GM12878 (cell line): ENCODE measurements around the gene ZBTB6. TPM values are rescaled to one million over a fixed set of nuclear protein-coding genes. Genes with fewer than 3 reads are reported as not detected.
A peak's percentile ranks its signal among the peaks of the same experiment; 100 is the strongest.

Source experiments
- ATAC-seq: fragments of 200-7000 bp; cut with Tn5 transposase; 3 replicates; pipeline ENCODE4 v1.9.1; 2020; ENCODE audit warnings: mild to moderate bottlenecking, moderate library complexity
- BruUV-seq: library from RNA; stranded (reverse); fragments of 400-500 nt; replicated peaks from 2 replicates; lab custom pipeline; 2021; lab: Mats Ljungman, UMichigan
- CTCF ChIA-PET: fragments of 300-600 bp; sonication (Branson Sonifier 250); formaldehyde crosslinking; extraction: SDS; loops from one replicate; lab custom pipeline; 2021; ENCODE audit warnings: inconsistent platforms; lab: Yijun Ruan, JAX
- POLR2A ChIA-PET: fragments of 350-600 bp; formaldehyde crosslinking; extraction: SDS; loops from one replicate; lab custom pipeline; 2021; ENCODE audit warnings: inconsistent platforms; lab: Charles Lee
- RAD21 ChIA-PET: fragments of 300-600 bp; sonication (Branson Sonifier 250); formaldehyde crosslinking; loops from one replicate; lab custom pipeline; 2023; ENCODE audit warnings: antibody characterized with exemption; ENCODE audit not compliant: unreplicated experiment; lab: Charles Lee
- SMC1A ChIA-PET: fragments of 300-600 bp; sonication (Branson Sonifier 250); formaldehyde crosslinking; loops from one replicate; lab custom pipeline; 2023; ENCODE audit not compliant: unreplicated experiment, uncharacterized antibody; lab: Charles Lee
- DNase-seq: peaks from one replicate; pipeline ENCODE4 v3.0.0-alpha.2; 2011; ENCODE audit warnings: low read depth, low spot score
- FAIRE-seq: peaks from 3 replicates; lab custom pipeline; 2011; peaks lifted over from hg19 to GRCh38; lab: Jason Lieb, UNC
- H2AFZ ChIP-seq: 2 replicates; pipeline ENCODE4 v1.6.0; 2011; ENCODE audit warnings: low read depth, low read length, control low read depth; ENCODE audit not compliant: control insufficient read depth
- H3K27ac ChIP-seq: 2 replicates; pipeline ENCODE4 v1.5.1; 2011; ENCODE audit warnings: control low read depth; ENCODE audit not compliant: control insufficient read depth, insufficient read depth
- H3K27me3 ChIP-seq, 2 experiments: replicated peaks in 1 of 2; 2 replicates each; pipeline versions ENCODE4 v1.6.0 to v1.6.1; 2011; ENCODE audit warnings: low read length in 1 of 2; ENCODE audit not compliant: control insufficient read depth in 2 of 2, insufficient read depth in 2 of 2
- H3K36me3 ChIP-seq, 2 experiments: 2 replicates each; pipeline ENCODE4 v1.5.1; 2011; ENCODE audit warnings: low read length in 1 of 2; ENCODE audit not compliant: control insufficient read depth in 2 of 2, insufficient read depth in 2 of 2
- H3K4me1 ChIP-seq: 2 replicates; pipeline ENCODE4 v1.6.1; 2011; ENCODE audit warnings: mild to moderate bottlenecking, low read length, moderate library complexity, mixed read lengths; ENCODE audit not compliant: control insufficient read depth, insufficient read depth
- H3K4me2 ChIP-seq: 2 replicates; pipeline ENCODE4 v1.6.0; 2011; ENCODE audit warnings: control low read depth; ENCODE audit not compliant: control insufficient read depth, insufficient read depth
- H3K4me3 ChIP-seq: fragments of 200-600 bp; sonication (generic); 2 replicates; pipeline ENCODE4 v1.5.1; 2016
- H3K79me2 ChIP-seq: 2 replicates; pipeline ENCODE4 v1.6.0; 2011; ENCODE audit warnings: low read length; ENCODE audit not compliant: control insufficient read depth, insufficient read depth
- H3K9ac ChIP-seq: 2 replicates; pipeline ENCODE4 v1.8.0; 2011; ENCODE audit warnings: low read length, control low read depth, mixed read lengths; ENCODE audit not compliant: control insufficient read depth, insufficient read depth
- H3K9me3 ChIP-seq: replicated peaks from 3 replicates; pipeline ENCODE4 v1.5.1; 2011; ENCODE audit warnings: mild to moderate bottlenecking, low read length; ENCODE audit not compliant: control insufficient read depth, insufficient read depth
- H4K20me1 ChIP-seq: 2 replicates; pipeline ENCODE4 v1.6.0; 2011; ENCODE audit not compliant: control insufficient read depth, insufficient read depth
- CREB1 ChIP-seq: IDR thresholded peaks from 2 replicates; pipeline ENCODE4 v1.6.1; 2012; ENCODE audit warnings: low read depth, mild to moderate bottlenecking, inconsistent platforms
- MLLT1 ChIP-seq: fragments of 450-650 bp; IDR thresholded peaks from 2 replicates; pipeline ENCODE4 v1.6.1; 2016; ENCODE audit warnings: mild to moderate bottlenecking
- RUNX3 ChIP-seq: IDR thresholded peaks from 2 replicates; pipeline ENCODE4 v1.6.1; 2012; ENCODE audit warnings: low read length, inconsistent platforms
- TAF1 ChIP-seq: IDR thresholded peaks from 2 replicates; pipeline ENCODE4 v1.6.1; 2011; ENCODE audit warnings: mild to moderate bottlenecking, low read depth, low read length, borderline replicate concordance
- ZNF622 ChIP-seq: fragments of 450-650 bp; IDR thresholded peaks from 2 replicates; pipeline ENCODE4 v1.6.1; 2017; ENCODE audit warnings: mild to moderate bottlenecking, inconsistent platforms
- ZNF687 ChIP-seq: fragments of 450-650 bp; IDR thresholded peaks from 2 replicates; pipeline ENCODE4 v1.6.1; 2017; ENCODE audit warnings: mild to moderate bottlenecking, moderate library complexity
- WGBS: methylation state at CpG from one replicate; pipeline ENCODE4 v1.1.6; 2016; ENCODE audit warnings: low lambda C conversion rate; ENCODE audit not compliant: insufficient replicate concordance, insufficient coverage; ENCODE audit errors: missing lambda C conversion rate; 5-methylcytosine and 5-hydroxymethylcytosine counted together
- in situ Hi-C: fragments of 300-500 bp; cut with MboI; formaldehyde crosslinking; loops from 9 replicates; pipeline ENCODE4 v1.14.3; 2018; ENCODE audit warnings: mixed read lengths
- intact Hi-C: fragments of 100-400 bp; cut with micrococcal nuclease; formaldehyde crosslinking; loops from one replicate; pipeline ENCODE4 v1.14.2; 2022; ENCODE audit not compliant: unreplicated experiment
- polyA plus RNA-seq, 11 experiments: library from polyadenylated mRNA; depleted of rRNA in 4 of 11; unstranded in 6 of 11; stranded (reverse) in 5 of 11; fragments of >200 nt; fragmentation: Nextera tagmentation in 4 of 11; fragmentation: Illumina TruSeq in 1 of 11; extraction: Ambion mirVana in 4 of 11; extraction: Trizol in 1 of 11; gene quantifications; 1 replicate in 1 of 11; 2 replicates in 10 of 11; pipeline versions ENCODE4 v1.2.1 to v1.2.3, GENCODE V29; 2011 to 2016; ENCODE audit warnings: inconsistent platforms in 2 of 11, missing spikeins in 2 of 11, low read depth in 1 of 11
- total RNA-seq, 4 experiments: library from RNA; depleted of rRNA in 3 of 4; stranded (reverse); fragments of >200 nt in 3 of 4; fragmentation: Illumina TruSeq in 1 of 4; extraction: Trizol in 1 of 4; gene quantifications; 2 replicates each; pipeline versions ENCODE4 v1.2.1 to v1.2.3, GENCODE V29; 2013 to 2021

ZBTB6 gene
- total and polyA plus RNA-seq, 10 of the 15 experiments (the other 5 are each of a cell fraction or from before 2014, with no cell fraction given): 1.7 to 11.5 (median 7.0) TPM

GRCh38 chr9:122904466-122904822, 8.7 kb downstream of the ZBTB6 start:
- ATAC-seq: peak; percentile 64
- ChIA-PET CTCF (interaction anchor here (0.6 to 2.4 kb wide), 4 partner anchors 15 to 87 kb away, joined by 3 to 9 read pairs (median 4); partner anchors contain the start of gene RABGAP1), RAD21 (interaction anchor here (0.9 to 4.2 kb wide), 9 partner anchors 9 to 445 kb away, joined by 3 to 20 read pairs (median 5); partner anchors contain the start of genes RABGAP1, ZBTB26 and ZBTB6), SMC1A (interaction anchor here (0.6 to 5.0 kb wide), 13 partner anchors 8 to 87 kb away, joined by 3 to 25 read pairs (median 4); partner anchors contain the start of genes RABGAP1, ZBTB26 and ZBTB6), POLR2A (interaction anchor here (0.6 to 5.7 kb wide), 11 partner anchors 8 to 433 kb away, joined by 3 to 53 read pairs (median 5); partner anchors contain the start of genes PDCL, RABGAP1, ZBTB26 and ZBTB6)
- Histone ChIP-seq H3K9ac (peak overlapping the region; percentile 99), H4K20me1 (no peaks in the 10 kb centered on the region), H3K4me3 (peak overlapping the region; percentile 98), H3K79me2 (peaks cover 55% of the 10 kb centered on the region), H3K27ac (peak overlapping the region; percentile 92), H3K36me3 (peaks cover 0 to 3% of the 10 kb centered on the region in 2 experiments; a peak in 1 of 4 replicates), H3K9me3 (no peaks in the 10 kb centered on the region), H3K27me3 (no peaks in the 10 kb centered on the region), H3K4me2 (peak overlapping the region; percentile 83), H2AFZ (peak overlapping the region; percentile 99), H3K4me1 (peaks cover 6% of the 10 kb centered on the region)
- TF ChIP-seq TAF1: 0 out of 2 replicates have a peak, but pooled peaks have one; percentile 11
- 0 out of 2 replicates have a peak, but pooled peaks have one; percentile 23 for TF ChIP-seq RUNX3
- TF ChIP-seq ZNF622: no peak
- peak; percentile 5; the same call in 1 of the 2 replicates for TF ChIP-seq CREB1
- no peak for TF ChIP-seq ZNF687
- 0 out of 2 replicates have a peak, but pooled peaks have one; percentile 8 for TF ChIP-seq MLLT1
- DNase-seq: no peak
- intact Hi-C loops (loop anchor here (2.0 to 10.0 kb wide), 2 partner anchors 36 to 440 kb away; partner anchors contain the start of gene RABGAP1), in situ Hi-C loops (loop anchor here (25.0 kb wide), 1 partner anchor 1958 kb away; the partner anchor contains the start of genes ARPC5L, RPL35 and WDR38)
- no TSS peak for BruUV-seq
- WGBS: 0% methylated on average over 8 of the region's 8 CpGs
- FAIRE-seq: peak; percentile 23
